ENCODE results near the gene ANKRD18A.

Gene ANKRD18A

DNA sequence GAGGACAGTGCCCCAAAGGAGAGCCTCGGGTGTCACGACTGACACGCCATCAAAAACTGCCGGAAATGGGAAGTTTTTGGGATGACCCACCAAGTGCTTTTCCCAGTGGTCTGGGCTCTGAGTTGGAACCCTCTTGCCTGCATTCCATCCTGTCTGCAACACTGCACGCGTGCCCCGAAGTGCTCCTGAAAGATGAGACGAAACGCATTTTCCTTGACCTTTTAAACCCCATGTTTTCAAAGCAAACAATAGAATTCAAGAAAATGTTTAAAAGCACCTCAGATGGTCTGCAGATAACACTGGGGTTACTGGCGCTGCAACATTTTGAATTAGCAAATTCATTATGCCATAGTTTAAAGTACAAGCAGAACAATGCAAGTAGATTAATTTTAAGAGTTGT is 92.9 kb downstream of the ANKRD18A start:
- no peak for DNase-seq

DNA sequence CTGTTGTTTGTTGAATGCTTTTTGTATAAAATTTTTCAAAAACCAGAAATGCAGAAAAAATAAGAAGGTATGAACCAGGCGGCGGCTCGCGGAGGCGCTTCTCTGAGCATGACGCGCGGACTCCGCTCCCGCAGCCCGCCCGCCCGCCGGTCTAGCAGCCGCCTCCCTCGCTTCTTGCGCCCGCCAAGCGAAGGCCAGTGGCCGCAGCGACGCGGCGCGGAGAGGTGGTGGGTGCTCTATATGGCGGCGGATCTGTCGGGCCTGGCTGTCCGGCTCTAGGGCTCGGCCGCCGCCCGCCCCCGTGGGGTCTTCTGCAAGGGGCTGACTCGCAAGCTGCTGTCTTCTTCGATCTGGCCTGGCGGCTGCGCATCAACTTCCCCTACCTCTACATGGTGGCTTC is 93.8 kb downstream of the ANKRD18A start:
- no peak for DNase-seq

DNA sequence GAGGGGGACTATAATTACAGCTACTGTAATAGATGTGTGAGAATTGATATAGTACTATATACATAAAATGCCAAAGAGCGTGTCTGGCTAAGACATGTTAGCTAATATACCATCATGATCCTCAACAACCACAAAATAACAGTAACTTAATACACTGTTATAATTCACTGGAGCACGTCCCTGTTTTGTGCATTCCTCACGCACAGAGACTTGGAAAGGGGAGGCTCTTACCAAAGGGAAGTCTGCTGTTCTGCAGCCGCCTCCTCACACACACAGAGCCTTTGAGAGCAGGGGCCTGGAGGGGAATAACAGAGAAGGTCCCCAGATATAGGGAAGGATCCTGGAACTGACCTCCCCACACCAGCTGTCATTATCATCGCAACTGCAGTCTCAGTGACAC is 97.3 kb downstream of the ANKRD18A start:
- no peak for DNase-seq

DNA sequence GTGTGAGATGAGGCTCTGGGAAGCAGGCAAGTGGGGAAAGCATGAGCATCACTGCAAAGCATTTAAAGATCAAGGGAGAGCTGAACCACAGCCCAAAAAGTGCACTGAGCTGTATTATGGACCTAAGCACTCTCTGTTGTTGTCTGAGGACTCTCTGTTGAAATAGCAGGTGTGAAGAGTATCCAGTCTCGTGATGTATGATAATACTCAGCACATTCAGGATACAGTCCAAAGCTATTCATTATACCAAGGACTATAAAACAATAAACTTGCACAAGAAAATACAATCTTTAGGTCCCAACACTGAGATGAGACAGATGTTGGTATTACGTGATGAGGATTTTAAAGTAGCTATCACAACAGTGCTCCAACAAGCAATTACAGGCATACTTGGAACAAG is 98.6 kb downstream of the ANKRD18A start:
- DNase-seq = no peak
